ENCODE data around the gene CHD5. TPM values are rescaled to one million over a fixed set of nuclear protein-coding genes. Genes with fewer than 3 reads are reported as not detected.
"Not testable (repeated sequence)": the region's sequence is repeated elsewhere in the genome, so short reads cannot be mapped to it uniquely, and the experiment has no call there.

CHD5 gene
- total and polyA plus RNA-seq, 2 experiments from 2014 or later, result 0.11 to 0.24 TPM

DNA sequence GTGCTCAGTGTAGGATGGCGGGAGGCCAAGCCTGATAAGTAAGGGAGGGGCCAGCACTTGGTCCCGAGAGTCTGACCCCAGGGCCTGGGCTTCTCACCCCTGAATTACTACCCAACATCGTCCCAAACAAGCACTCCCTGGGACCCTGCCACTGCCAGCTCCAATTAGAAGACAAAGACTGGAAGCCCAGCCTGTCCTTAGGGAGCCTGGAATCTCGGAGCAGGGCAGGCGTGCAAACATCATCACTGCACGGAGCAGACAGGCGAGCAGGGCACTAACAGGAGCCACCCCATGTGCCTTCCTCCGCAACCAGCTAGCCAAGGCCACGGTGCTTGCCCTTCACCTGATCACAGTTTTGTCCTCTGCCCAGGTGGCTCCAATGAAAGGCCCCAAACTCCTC lies 111.2 kb downstream of the CHD5 start:
- no peaks in the 10 kb centered on the region for H3K36me3 ChIP-seq
- no peak for DNase-seq (ENCODE audit: low read depth in 1 of 2, low spot score in 1 of 2)
- H3K27ac ChIP-seq, result no peak overlapping the region
- H3K9me3 ChIP-seq (ENCODE audit: low read depth), result no peaks in the 10 kb centered on the region
- H3K4me1 ChIP-seq (ENCODE audit: low read depth), result no peaks in the 10 kb centered on the region
- H3K4me3 ChIP-seq, result no peak overlapping the region
- TF ChIP-seq, protein P1, sequence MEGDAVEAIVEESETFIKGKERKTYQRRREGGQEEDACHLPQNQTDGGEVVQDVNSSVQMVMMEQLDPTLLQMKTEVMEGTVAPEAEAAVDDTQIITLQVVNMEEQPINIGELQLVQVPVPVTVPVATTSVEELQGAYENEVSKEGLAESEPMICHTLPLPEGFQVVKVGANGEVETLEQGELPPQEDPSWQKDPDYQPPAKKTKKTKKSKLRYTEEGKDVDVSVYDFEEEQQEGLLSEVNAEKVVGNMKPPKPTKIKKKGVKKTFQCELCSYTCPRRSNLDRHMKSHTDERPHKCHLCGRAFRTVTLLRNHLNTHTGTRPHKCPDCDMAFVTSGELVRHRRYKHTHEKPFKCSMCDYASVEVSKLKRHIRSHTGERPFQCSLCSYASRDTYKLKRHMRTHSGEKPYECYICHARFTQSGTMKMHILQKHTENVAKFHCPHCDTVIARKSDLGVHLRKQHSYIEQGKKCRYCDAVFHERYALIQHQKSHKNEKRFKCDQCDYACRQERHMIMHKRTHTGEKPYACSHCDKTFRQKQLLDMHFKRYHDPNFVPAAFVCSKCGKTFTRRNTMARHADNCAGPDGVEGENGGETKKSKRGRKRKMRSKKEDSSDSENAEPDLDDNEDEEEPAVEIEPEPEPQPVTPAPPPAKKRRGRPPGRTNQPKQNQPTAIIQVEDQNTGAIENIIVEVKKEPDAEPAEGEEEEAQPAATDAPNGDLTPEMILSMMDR (IDR thresholded peaks at IDR 0.05; ENCODE audit: low read depth, low read length), result no peak
- H3K27me3 ChIP-seq, result no peaks in the 10 kb centered on the region

DNA sequence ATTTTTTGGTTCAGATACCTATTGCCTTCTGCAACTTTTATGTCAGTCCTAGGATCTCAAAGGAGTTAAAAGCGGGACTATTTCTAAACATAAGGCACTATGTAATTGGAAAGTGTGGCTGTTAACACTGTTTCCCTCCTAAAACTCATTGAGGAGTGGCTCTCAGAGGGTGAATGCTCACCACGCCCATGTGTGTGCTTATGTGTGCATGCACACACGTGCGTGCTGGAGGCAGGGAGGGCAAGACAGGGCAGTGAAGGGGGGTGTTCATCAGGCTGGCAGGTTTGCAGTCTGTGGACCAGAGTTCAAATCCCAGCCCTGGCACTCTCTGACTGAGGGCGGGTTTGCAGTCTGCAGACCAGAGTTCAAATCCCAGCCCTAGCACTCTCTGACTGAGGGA lies 112.0 kb downstream of the CHD5 start:
- no peak for DNase-seq (ENCODE audit: low read depth in 1 of 2, low spot score in 1 of 2)
- Histone ChIP-seq H3K4me1 (ENCODE audit: low read depth) (no peaks in the 10 kb centered on the region), H3K36me3 (no peaks in the 10 kb centered on the region), H3K9me3 (ENCODE audit: low read depth) (no peaks in the 10 kb centered on the region), H3K27ac (no peak overlapping the region), H3K4me3 (no peak overlapping the region), H3K27me3 (no peaks in the 10 kb centered on the region)
- TF ChIP-seq, protein P1 (IDR thresholded peaks at IDR 0.05; ENCODE audit: low read depth, low read length), result no peak

DNA sequence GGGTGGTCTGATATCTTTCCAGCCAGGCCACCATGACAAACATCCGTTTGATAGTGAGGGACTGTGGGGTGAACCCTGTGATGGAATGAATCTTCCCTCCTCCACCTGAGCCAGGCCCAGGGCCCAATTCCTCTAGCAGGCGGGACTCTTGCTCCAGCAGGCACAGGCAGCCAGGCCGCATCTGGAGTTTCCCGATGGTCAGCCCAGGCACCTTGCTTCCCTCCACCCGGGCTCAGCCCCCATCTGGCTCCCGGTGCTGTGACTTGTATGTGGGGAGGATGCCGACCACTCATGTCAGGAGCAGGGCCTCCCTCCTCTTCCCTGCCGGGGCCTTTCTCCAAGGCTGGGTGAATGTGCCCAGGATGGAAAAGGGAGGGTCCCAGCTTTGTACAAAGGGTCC lies 113.4 kb downstream of the CHD5 start:
- Histone ChIP-seq H3K36me3 (no peaks in the 10 kb centered on the region), H3K27me3 (no peaks in the 10 kb centered on the region), H3K4me3 (no peak overlapping the region), H3K4me1 (ENCODE audit: low read depth) (no peaks in the 10 kb centered on the region), H3K27ac (no peak overlapping the region), H3K9me3 (ENCODE audit: low read depth) (no peaks in the 10 kb centered on the region)
- TF ChIP-seq, protein P1 (IDR thresholded peaks at IDR 0.05; ENCODE audit: low read depth, low read length), result no peak
- no peak for DNase-seq (ENCODE audit: low read depth in 1 of 2, low spot score in 1 of 2)

DNA sequence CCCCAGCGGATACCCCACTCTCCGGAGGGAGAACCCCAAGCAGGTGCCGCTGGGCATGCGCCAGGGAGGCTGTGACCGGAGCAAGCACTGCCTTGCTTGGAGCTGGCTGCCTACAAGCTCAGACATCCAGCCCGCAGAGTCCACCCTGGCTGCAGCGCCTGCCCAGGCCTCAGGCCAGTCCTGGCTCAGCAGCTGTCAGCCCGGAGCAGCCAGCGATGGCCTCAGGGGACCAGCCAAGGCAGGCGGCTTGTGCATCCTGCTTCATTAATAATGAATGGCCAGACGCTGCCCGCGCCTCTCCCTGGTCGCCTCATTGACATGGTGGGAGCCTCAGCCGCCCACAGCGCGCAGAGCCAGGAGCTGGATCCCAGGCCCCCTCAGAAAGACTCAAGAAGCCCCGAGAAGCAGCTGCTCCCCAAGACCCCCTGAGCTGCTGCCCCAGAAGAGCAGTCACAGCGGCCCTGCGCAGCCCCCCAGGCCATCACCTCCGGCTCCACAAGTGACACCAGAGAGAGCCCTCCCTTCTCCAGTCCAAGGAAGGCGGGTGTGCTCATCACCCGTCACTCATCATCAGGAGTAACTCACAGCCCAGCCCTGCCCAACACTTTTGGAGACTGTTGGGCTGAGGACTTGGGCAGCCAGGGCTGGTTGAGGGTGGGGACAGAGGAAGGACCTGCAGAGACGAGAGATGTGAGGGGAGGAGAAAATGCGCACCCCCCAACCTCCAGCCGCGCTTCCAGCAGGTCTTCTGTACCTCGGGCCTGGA lies 114.8 kb downstream of the CHD5 start:
- Histone ChIP-seq H3K36me3 (no peaks in the 10 kb centered on the region), H3K4me3 (no peak overlapping the region), H3K27ac (no peak overlapping the region), H3K27me3 (no peaks in the 10 kb centered on the region), H3K4me1 (ENCODE audit: low read depth) (no peaks in the 10 kb centered on the region), H3K9me3 (ENCODE audit: low read depth) (no peaks in the 10 kb centered on the region)
- DNase-seq (ENCODE audit: low read depth in 1 of 2, low spot score in 1 of 2), result no peak
- TF ChIP-seq, protein P1 (IDR thresholded peaks at IDR 0.05; ENCODE audit: low read depth, low read length), result no peak

DNA sequence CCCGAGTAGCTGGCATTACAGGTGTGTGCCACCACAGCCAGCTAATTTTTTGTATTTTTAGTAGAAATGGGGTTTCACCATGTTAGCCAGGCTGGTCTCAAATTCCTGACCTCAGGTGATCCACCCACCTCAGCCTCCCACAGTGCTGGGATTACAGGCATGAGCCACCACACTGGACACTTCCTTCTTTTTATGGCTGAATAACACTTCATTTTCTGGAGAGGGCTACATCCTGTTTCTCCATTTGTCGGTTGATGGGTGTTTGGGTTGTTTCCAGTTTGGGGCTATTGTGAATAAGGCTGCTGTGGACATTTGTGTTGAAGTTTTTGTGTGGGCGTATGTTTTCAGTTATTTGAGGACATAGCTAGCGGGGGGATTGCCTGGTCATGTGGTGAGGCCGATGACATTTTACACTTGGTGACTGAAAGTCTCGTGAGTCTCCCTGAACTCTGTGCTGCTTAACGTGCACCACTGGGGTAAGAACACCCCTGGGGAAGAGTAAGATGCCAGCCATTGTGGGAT lies 116.5 kb downstream of the CHD5 start:
- H3K4me1 ChIP-seq (ENCODE audit: low read depth); H3K36me3 ChIP-seq; H3K27me3 ChIP-seq; H3K9me3 ChIP-seq (ENCODE audit: low read depth); H3K27ac ChIP-seq; H3K4me3 ChIP-seq; DNase-seq (ENCODE audit: low read depth in 1 of 2, low spot score in 1 of 2): not testable (repeated sequence)

DNA sequence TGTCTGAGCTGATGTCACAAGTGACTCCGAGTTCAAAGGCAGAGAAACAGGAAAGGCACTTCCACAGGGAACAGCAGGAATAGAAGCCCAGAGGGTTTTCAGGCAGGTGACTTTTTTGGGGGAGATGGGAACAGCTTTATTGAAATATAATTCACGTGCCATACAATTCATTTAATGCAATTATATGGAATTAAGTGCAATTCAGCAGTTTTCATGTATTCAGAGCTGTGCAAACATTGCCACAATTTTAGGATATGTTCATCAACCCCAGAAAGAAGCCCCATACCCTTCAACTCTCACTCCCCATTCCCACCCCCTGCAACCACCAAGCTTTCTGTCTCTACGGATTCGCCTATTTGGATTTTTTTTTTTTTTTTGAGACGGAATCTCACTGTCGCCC lies 117.5 kb downstream of the CHD5 start:
- TF ChIP-seq, protein P1 (IDR thresholded peaks at IDR 0.05; ENCODE audit: low read depth, low read length), result no peak
- Histone ChIP-seq H3K36me3 (no peaks in the 10 kb centered on the region), H3K27me3 (no peaks in the 10 kb centered on the region), H3K4me3 (no peak overlapping the region), H3K4me1 (ENCODE audit: low read depth) (no peaks in the 10 kb centered on the region), H3K27ac (no peak overlapping the region), H3K9me3 (ENCODE audit: low read depth) (no peaks in the 10 kb centered on the region)
- no peak for DNase-seq (ENCODE audit: low read depth in 1 of 2, low spot score in 1 of 2)

Measured in cardiac muscle cell (in vitro differentiated cells and primary cell).